ENCODE measurements around the gene SRGAP2B. TPM values are rescaled to one million over a fixed set of nuclear protein-coding genes. Genes with fewer than 3 reads are reported as not detected.
"Not testable (repeated sequence)": the region's sequence is repeated elsewhere in the genome, so short reads cannot be mapped to it uniquely, and the experiment has no call there.

The SRGAP2B gene
- total RNA-seq, 1 donor from 2014 or later, result 24.0 TPM

DNA sequence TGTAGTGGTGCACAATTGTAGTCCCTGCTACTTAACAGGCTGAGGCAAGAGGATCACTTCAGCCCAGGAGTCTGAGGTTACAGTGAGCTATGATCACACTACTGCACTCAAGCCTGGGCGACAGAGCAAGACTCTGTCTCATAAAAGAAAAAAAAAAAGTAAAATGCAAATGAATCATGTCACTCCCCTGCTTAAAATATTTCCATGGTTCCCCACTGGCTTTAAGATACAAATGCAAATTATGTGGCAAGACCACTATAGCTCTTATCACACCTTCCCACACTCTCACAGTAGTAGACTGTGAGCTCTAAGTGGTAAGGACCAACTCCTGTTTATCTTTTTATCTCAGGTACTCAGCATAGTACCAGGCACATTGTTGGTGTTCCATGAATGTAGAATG lies 53.6 kb downstream of the SRGAP2B start:
- DNase-seq (ENCODE audit: low read depth); FAIRE-seq; H3K36me3 ChIP-seq (ENCODE audit: control insufficient read depth, insufficient read depth, low read length); H3K27me3 ChIP-seq (ENCODE audit: control insufficient read depth, insufficient read depth, low read length); H3K4me3 ChIP-seq (ENCODE audit: low read depth, low read length): not testable (repeated sequence)

DNA sequence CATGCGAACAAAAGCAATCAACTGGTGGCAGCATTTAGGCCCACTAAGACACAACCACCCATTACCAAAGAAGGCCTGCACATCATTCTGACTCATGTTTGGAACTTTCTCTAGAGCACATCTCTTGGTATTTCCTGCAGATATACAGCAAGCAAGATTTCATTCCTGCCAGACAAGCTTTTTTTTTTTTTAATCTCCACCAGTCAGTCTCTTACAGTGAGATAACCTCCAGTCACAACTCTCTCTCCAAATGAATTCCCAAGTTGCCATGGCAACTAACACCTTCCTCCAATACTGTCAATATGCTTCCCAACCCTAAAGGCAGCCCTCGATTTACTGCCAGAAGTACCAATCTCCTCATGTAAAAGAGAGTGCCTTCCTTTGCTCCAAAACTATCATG lies 59.1 kb downstream of the SRGAP2B start:
- H3K4me3 ChIP-seq (ENCODE audit: low read depth, low read length); DNase-seq (ENCODE audit: low read depth); FAIRE-seq; H3K27me3 ChIP-seq (ENCODE audit: control insufficient read depth, insufficient read depth, low read length); H3K36me3 ChIP-seq (ENCODE audit: control insufficient read depth, insufficient read depth, low read length): not testable (repeated sequence)

DNA sequence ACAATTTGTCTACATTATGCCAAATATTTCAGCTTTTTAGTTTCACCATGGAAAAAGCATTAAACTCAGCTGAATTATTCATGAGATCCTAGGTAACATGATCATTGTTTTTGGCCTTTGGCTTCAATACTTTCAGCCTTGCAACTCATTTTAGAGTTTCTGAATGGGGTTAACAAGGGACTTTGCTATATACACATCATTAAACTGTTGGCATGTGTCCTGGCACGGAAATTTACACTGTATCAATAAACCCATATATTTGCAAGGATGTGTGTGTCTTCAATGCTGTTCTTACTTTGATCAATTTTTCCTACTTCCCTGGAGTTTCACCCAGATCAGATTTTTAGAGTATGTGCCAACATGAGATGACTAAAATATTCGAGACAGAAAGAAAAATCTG lies 61.6 kb downstream of the SRGAP2B start:
- not testable (repeated sequence) for FAIRE-seq; H3K36me3 ChIP-seq (ENCODE audit: control insufficient read depth, insufficient read depth, low read length); H3K27me3 ChIP-seq (ENCODE audit: control insufficient read depth, insufficient read depth, low read length); DNase-seq (ENCODE audit: low read depth); H3K4me3 ChIP-seq (ENCODE audit: low read depth, low read length)

DNA sequence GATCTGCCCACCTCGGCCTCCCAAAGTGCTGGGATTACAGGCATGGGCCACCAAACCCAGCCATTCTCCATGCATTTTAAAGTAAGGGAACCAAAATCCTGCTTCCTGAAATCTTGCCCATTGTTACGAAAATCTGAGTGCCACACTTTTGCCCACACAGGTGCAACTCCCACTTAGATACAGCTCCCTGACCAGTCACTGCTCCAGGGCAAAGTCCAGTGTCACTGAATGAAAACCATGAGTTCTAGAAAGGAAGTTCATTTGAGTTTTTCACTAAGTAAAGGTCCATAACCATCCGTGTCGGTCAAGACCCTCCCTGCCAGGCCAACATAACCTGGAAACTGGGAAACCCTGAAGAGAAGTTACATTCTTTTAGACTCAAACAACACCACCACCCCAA lies 67.9 kb downstream of the SRGAP2B start:
- not testable (repeated sequence) for DNase-seq (ENCODE audit: low read depth); H3K27me3 ChIP-seq (ENCODE audit: control insufficient read depth, insufficient read depth, low read length); H3K36me3 ChIP-seq (ENCODE audit: control insufficient read depth, insufficient read depth, low read length); H3K4me3 ChIP-seq (ENCODE audit: low read depth, low read length); FAIRE-seq

DNA sequence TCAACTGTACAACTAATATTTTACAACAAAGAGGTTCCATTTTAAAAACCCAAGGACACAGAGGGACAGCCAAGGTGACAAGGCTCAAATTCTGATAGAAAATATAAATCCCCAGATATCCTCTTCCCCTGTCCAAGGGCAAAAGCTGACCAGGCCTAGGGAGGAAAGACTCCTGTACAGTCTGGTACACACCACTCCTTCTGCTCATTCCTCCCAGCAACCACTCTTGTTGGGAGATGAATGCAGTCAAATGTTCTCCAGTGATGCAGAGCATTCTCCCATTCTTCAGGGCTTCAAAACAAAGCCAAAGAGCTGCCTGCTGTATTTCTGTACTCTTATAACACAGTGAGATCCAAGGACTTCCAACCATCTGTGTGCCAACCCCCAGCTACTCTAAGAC lies 69.8 kb downstream of the SRGAP2B start:
- H3K27me3 ChIP-seq (ENCODE audit: control insufficient read depth, insufficient read depth, low read length); H3K4me3 ChIP-seq (ENCODE audit: low read depth, low read length); H3K36me3 ChIP-seq (ENCODE audit: control insufficient read depth, insufficient read depth, low read length); FAIRE-seq; DNase-seq (ENCODE audit: low read depth): not testable (repeated sequence)

DNA sequence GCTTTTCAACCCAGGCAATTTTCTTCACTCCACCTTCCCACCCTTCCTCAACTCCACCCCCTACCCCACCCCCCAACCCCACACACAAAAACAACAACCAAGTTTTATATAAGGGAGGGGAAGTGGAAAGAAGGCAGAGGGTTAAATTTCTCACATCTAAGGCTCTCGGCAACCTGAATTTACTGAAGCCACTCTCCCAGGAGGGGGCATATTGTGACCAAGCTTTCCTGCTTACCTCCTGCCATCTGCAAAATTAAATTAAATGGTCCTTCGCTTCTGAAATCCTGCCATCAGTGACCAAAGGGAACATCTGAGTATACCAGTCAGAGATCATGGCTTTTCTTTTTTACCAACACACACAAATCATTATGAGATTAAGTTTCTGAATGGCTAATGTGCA lies 72.9 kb downstream of the SRGAP2B start:
- H3K36me3 ChIP-seq (ENCODE audit: control insufficient read depth, insufficient read depth, low read length); DNase-seq (ENCODE audit: low read depth); FAIRE-seq; H3K4me3 ChIP-seq (ENCODE audit: low read depth, low read length); H3K27me3 ChIP-seq (ENCODE audit: control insufficient read depth, insufficient read depth, low read length): not testable (repeated sequence)

DNA sequence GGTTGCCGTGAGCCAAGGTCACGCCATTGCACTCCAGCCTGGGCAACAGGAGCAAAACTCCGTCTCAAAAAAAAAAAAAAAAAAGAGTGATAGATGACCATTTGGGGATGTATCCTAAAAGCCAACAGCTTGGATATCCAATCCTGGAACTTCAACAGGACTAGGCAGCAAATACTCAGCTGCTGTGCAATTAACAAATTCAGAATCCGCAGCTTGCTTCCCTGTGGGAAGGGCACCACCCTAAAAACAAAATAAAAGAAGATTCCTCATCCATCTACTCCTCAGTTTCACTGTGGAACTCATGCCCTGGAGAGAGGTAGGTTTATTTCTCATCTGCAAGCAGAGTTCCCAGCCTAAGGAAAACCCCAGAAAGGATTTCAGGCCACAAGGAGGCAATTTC lies 73.4 kb downstream of the SRGAP2B start:
- not testable (repeated sequence) for H3K27me3 ChIP-seq (ENCODE audit: control insufficient read depth, insufficient read depth, low read length); FAIRE-seq; H3K36me3 ChIP-seq (ENCODE audit: control insufficient read depth, insufficient read depth, low read length); H3K4me3 ChIP-seq (ENCODE audit: low read depth, low read length); DNase-seq (ENCODE audit: low read depth)

DNA sequence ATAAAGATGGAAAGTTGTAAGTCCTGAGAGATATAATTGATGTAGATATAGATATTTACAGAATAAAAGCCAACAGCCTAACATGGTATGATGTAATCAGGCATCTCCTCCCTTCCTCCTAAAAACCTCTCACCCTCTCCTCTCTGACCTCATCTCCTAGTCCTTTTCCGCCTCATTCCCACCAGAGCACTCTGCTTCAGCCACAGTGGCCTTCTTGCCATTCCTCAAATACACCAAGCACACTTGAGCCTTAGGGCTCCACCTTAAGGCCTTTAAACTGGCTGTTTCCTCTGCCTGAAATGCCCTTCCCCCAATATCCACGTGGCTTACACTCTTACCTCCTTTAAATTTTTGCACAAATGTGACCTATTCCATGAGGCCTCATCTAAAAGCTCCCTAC lies 75.4 kb downstream of the SRGAP2B start:
- H3K4me3 ChIP-seq (ENCODE audit: low read depth, low read length); FAIRE-seq: not testable (repeated sequence)

DNA sequence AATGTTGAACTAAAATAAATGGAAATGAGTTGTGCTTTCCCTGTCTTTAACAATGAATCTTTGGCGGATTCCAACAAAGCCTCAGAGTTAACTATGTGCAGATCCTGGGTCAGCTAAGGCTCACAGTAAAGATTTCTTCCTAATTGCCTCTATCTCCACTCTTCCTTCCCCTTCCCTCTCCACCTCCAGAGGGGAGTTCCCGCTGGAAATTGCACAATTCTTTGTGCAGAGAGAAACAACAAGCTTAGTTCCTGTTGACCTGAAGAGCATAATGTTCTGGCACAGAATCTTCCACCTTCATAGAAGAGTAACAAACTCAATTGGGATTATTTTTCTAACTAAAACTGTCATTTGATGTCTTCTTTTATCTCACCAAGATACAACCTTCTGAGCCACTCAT lies 77.4 kb downstream of the SRGAP2B start:
- H3K36me3 ChIP-seq (ENCODE audit: control insufficient read depth, insufficient read depth, low read length); H3K27me3 ChIP-seq (ENCODE audit: control insufficient read depth, insufficient read depth, low read length); FAIRE-seq; H3K4me3 ChIP-seq (ENCODE audit: low read depth, low read length): not testable (repeated sequence)
- peak; percentile 4 for DNase-seq (ENCODE audit: low read depth)

More for the DNA sequence above, 75.4 kb downstream of the SRGAP2B start:
- H3K36me3 ChIP-seq (ENCODE audit: control insufficient read depth, insufficient read depth, low read length); H3K27me3 ChIP-seq (ENCODE audit: control insufficient read depth, insufficient read depth, low read length); DNase-seq (ENCODE audit: low read depth): not testable (repeated sequence)

DNA sequence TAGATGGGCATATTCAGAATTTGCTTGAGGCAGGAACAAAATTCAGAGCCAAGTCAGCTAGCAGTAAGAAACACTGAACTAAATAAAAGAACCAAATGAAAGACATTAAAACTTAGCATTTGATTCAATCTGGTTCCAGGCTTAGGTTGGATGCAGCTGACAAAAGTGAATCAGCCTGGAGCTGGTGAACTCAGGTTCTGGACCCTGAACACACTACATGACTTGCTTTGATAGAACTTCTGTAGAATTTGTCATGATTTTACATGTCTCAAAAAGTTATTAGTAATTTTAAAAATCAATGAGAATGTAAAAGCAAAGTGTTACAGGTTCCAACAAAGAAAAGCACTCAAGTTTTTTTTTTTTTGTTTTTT lies 78.7 kb downstream of the SRGAP2B start:
- not testable (repeated sequence) for H3K36me3 ChIP-seq (ENCODE audit: control insufficient read depth, insufficient read depth, low read length); H3K4me3 ChIP-seq (ENCODE audit: low read depth, low read length); H3K27me3 ChIP-seq (ENCODE audit: control insufficient read depth, insufficient read depth, low read length); DNase-seq (ENCODE audit: low read depth); FAIRE-seq

DNA sequence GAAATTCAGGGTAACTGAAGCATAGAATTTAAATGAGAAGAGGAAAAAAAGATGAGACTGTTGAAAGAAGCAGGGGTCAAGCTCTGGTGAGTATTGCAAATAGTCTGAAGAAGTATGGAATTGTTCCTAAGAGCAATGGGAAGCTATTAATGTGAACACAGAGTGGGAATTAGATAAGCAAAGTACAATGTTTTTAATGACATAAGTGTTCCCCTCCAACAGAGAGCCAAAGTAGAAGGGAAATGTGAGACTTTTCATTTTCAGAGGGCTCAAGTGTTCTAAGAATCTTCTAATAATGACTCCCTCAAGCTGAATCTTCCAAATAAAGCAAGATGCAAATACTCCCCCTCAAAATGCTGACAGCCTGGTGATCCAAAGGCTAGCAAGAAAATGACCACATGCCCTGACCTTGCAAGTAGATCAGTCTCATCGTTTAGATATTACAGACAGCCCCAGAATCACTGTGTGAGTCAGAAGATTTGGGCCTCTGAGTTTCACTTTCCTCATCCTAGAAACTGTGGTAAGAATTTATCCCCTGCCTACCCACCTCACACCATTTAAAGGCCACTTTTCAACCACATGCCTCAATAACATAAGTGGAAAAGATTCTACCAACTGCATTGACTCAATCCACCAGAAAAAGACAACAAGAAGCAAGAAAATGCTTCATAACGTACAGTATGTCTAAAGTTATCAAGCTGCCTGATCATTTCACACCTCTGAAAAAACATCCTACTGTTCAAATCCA lies 79.2 kb downstream of the SRGAP2B start:
- H3K36me3 ChIP-seq (ENCODE audit: control insufficient read depth, insufficient read depth, low read length); DNase-seq (ENCODE audit: low read depth); FAIRE-seq; H3K4me3 ChIP-seq (ENCODE audit: low read depth, low read length); H3K27me3 ChIP-seq (ENCODE audit: control insufficient read depth, insufficient read depth, low read length): not testable (repeated sequence)

DNA sequence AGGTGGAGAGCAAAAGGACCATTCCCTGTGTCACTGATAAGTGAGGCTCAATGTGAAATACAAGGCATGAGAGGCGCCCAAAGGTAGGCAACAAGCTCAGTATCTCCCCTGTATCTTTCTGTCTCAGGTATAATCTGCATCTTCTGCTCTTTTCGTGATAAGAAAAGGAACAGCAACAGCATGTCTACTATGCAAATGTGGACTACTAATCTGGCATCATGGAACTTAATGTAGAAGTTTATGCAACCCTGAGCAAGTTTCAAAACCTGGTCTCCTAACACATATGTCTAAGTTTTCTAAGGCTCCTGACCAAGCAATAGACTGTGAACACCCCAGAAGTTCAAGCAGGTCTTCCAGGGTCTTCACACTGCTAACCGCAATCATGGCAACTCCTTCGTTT lies 81.8 kb downstream of the SRGAP2B start:
- FAIRE-seq; H3K4me3 ChIP-seq (ENCODE audit: low read depth, low read length); H3K36me3 ChIP-seq (ENCODE audit: control insufficient read depth, insufficient read depth, low read length); DNase-seq (ENCODE audit: low read depth); H3K27me3 ChIP-seq (ENCODE audit: control insufficient read depth, insufficient read depth, low read length): not testable (repeated sequence)

DNA sequence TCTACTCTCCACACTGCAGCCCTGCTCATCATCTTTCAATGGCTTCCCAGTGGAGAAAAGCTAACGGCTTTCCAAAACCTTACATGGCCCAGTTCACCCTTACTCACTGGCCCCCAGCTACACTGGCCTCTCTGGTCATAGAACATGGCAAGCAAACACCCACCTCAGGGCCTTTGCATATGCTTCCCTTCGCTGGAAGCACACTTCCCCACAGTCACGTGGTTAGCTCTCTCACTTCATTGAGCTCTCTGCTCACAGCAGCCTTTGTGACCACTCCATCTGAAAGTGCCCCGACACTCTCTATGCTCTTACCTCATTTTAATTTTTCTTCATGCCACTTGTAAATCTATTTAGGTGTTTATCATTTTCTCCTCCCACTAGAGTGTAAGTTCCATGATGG lies 83.3 kb downstream of the SRGAP2B start:
- not testable (repeated sequence) for H3K4me3 ChIP-seq (ENCODE audit: low read depth, low read length); FAIRE-seq; DNase-seq (ENCODE audit: low read depth); H3K36me3 ChIP-seq (ENCODE audit: control insufficient read depth, insufficient read depth, low read length); H3K27me3 ChIP-seq (ENCODE audit: control insufficient read depth, insufficient read depth, low read length)

DNA sequence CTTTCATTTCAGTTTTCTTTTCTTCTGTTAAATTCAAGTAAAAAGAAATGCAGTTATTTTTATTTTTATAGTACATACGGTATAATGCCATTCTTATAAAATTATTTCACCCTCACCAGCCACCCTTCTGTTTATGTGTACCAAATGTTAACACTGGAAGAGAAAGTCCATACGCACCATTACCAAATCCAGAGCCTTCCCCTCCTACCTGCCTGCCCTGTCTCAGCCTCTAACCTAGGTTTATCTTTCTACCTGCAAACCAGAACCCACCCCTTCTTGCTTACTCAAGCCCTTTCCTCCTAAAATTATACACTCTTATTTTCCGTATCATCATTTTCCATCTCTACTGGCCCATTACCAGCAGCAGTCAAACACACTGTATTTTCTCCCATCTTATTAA lies 84.5 kb downstream of the SRGAP2B start:
- not testable (repeated sequence) for H3K27me3 ChIP-seq (ENCODE audit: control insufficient read depth, insufficient read depth, low read length); FAIRE-seq; DNase-seq (ENCODE audit: low read depth); H3K4me3 ChIP-seq (ENCODE audit: low read depth, low read length); H3K36me3 ChIP-seq (ENCODE audit: control insufficient read depth, insufficient read depth, low read length)

DNA sequence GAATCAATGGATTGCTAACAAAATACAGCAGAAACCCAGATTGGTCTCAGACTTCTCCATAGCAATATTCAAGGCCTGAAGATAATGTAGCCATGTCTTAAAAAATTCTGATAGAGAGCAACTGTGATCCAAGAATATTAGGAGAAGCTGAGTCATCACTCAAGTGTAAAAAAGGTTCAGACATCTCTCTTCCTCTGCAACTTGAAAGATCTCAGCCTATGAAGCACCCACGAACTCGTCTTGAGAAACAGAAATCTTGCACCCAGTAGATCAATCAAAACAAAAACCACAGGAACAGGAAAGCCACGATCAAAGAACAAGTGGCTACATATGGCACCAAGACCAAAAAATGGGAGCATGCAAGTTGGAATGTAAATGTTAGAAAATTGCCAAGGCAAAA lies 85.2 kb downstream of the SRGAP2B start:
- not testable (repeated sequence) for H3K27me3 ChIP-seq (ENCODE audit: control insufficient read depth, insufficient read depth, low read length); H3K36me3 ChIP-seq (ENCODE audit: control insufficient read depth, insufficient read depth, low read length); FAIRE-seq; DNase-seq (ENCODE audit: low read depth); H3K4me3 ChIP-seq (ENCODE audit: low read depth, low read length)
